ENCODE results near the gene TEX48.

GRCh38 chr9:114720086-114720676, 38.2 kb upstream of the TEX48 start:
- TF ChIP-seq CTCF (IDR thresholded peaks at IDR 0.05) (no peak), POLR2A (IDR thresholded peaks at IDR 0.05) (no peak)
